ENCODE results near the gene TRAPPC1. TPM values are rescaled to one million over a fixed set of nuclear protein-coding genes. Genes with fewer than 3 reads are reported as not detected.
"Not testable (repeated sequence)": the region's sequence is repeated elsewhere in the genome, so short reads cannot be mapped to it uniquely, and the experiment has no call there.

Gene TRAPPC1
- total RNA-seq, 4 donors from 2014 or later, result 24.1 to 67.5 (median 27.8) TPM

DNA sequence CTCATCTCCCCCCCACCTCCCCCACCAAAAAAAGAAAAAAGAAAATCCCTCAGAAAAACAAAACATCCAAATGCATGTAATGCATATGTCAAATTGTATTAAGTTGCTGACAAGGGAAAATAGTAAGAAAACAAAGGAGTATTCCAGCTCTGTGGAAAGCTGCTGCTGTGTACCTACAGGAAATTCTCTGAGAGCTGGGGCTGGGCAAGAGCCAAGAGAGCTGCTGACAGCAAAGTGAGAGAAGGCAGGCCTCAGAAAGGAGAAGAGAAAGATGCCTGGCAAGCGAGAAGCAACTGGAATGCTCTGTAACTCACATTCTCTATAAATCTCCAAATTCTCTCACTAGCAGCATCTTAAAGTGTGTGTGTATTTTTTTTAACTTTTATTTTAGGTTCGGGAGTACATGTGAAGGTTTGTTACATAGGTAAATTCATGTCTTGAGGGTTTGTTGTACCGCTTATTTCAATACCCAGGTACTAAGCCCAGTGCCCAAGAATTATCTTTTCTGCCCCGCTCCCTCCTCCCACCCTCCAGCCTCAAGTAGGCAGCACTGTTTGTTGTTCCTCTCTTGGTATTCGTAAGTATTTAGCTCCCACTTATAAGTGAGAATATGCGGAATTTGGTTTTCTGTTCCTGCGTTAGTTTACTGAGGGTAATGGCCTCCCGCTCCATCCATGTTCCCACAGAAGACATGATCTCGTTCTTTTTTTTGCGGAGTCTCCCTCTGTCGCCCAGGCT is 24.7 kb upstream of the TRAPPC1 start:
- H3K27ac ChIP-seq, result peak overlapping the region; percentile 72 to 77
- intact Hi-C loops (cut with DNase I; ENCODE audit: low total_unique reads), result no loop called here

DNA sequence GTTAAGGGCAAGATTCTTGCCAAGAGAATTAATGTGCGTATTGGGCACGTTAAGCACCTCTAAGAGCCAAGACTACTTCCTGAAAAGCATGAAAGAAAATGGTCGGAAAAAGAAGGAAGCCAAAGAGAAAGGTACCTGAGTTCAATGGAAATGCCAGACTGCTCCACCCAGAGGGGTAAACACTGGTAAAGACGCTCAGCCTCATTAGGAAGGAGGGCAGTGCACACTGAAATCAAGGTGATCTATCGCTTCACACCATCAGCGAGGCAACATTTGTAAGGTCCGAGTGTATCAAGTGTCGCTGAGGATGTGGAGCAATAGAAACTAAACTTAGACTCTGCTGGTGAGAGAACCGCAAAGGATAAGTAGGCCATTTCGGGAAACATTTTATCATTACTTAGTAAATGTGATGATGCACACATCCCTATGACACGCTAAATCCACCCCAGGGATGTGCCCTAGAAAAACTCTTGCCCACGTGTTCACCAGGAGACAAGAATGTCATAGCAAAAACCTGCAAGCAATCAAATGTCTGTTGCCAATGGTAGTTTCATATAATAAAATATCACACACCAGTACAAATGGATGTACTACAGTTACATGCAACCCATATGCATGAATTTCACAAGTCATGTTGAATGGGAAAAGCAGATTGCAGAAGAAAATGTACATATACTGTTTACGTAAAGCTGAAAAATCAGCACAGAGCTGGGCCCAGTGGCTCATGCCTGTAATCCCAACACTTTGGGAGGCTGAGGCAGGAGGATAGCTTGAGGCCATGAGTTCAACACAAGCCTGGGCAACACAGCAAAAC is 23.9 kb upstream of the TRAPPC1 start:
- TF ChIP-seq, protein P1, sequence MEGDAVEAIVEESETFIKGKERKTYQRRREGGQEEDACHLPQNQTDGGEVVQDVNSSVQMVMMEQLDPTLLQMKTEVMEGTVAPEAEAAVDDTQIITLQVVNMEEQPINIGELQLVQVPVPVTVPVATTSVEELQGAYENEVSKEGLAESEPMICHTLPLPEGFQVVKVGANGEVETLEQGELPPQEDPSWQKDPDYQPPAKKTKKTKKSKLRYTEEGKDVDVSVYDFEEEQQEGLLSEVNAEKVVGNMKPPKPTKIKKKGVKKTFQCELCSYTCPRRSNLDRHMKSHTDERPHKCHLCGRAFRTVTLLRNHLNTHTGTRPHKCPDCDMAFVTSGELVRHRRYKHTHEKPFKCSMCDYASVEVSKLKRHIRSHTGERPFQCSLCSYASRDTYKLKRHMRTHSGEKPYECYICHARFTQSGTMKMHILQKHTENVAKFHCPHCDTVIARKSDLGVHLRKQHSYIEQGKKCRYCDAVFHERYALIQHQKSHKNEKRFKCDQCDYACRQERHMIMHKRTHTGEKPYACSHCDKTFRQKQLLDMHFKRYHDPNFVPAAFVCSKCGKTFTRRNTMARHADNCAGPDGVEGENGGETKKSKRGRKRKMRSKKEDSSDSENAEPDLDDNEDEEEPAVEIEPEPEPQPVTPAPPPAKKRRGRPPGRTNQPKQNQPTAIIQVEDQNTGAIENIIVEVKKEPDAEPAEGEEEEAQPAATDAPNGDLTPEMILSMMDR (IDR thresholded peaks at IDR 0.05), result no peak
- no peak for TF ChIP-seq POLR2A (IDR thresholded peaks at IDR 0.05)
- DNase-seq, result no peak
- no peaks in the 10 kb centered on the region for H3K9me3 ChIP-seq
- H3K27ac ChIP-seq, result peak overlapping the region; percentile 72 to 77
- H3K4me1 ChIP-seq, result no peaks in the 10 kb centered on the region
- intact Hi-C loops (cut with DNase I; ENCODE audit: low total_unique reads), result no loop called here
- H3K4me3 ChIP-seq, result no peak overlapping the region
- no peaks in the 10 kb centered on the region for H3K27me3 ChIP-seq
- H3K36me3 ChIP-seq, result no peaks in the 10 kb centered on the region

More for the DNA sequence above, 24.7 kb upstream of the TRAPPC1 start:
- DNase-seq, result peak; percentile 80 to 89
- H3K4me3 ChIP-seq, result no peak overlapping the region
- H3K36me3 ChIP-seq, result no peaks in the 10 kb centered on the region
- no peaks in the 10 kb centered on the region for H3K4me1 ChIP-seq
- H3K27me3 ChIP-seq, result no peaks in the 10 kb centered on the region
- no peak for TF ChIP-seq POLR2A (IDR thresholded peaks at IDR 0.05)
- TF ChIP-seq, protein P1 (IDR thresholded peaks at IDR 0.05), result no peak
- H3K9me3 ChIP-seq, result no peaks in the 10 kb centered on the region

DNA sequence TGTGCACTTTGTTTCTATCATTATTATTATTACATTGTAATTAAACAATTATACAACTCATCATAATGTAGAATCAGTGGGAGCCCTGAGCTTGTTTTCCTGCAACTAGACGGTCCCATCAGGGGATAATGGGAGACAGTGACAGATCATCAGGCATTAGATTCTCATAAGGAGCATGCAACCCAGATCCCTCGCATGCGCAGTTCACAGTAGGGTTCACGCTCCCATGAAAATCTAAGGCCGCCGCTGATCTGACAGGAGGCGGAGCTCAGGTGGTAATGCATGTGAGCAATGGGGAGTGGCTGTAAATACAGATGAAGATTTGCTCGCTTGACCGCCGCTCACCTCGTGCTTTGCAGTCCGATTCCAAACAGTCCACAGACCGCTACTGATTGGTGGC is 21.5 kb upstream of the TRAPPC1 start:
- H3K9me3 ChIP-seq; H3K27me3 ChIP-seq; H3K4me1 ChIP-seq; H3K27ac ChIP-seq; H3K36me3 ChIP-seq; H3K4me3 ChIP-seq; DNase-seq; intact Hi-C loops (cut with DNase I; ENCODE audit: low total_unique reads): not testable (repeated sequence)

DNA sequence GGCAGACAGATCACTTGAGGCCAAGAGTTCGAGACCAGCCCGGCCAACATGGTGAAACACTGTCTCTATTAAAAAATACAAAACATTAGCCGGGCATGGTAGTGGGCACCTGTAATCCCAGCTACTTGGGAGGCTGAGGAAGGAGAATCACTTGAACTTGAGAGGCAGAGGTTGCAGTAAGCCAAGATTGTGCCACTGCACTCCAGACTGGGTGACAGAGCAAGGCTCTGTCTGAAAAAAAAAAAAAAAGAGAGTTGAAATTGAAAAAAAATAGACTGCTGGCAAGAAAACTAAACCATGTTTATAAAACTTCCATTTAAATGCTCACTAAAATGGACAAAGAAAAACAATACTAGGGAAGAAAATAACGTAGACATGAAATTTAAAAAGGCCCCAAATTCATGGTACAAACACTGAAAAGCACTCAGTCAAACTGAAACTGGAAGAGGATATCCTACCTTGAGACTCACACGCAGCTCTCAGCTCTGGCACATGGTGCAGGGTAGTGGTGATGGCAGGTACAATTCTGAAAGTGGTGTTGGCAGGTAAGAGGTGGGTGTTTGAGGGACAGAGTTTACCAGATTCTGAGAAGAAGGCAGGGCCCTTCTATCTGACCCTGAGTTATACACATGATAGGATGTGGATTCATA is 19.5 kb upstream of the TRAPPC1 start:
- intact Hi-C loops (cut with DNase I; ENCODE audit: low total_unique reads), result no loop called here
- Histone ChIP-seq H3K9me3 (no peaks in the 10 kb centered on the region), H3K27ac (peak overlapping the region; percentile 74), H3K27me3 (no peaks in the 10 kb centered on the region), H3K36me3 (no peaks in the 10 kb centered on the region), H3K4me3 (no peak overlapping the region), H3K4me1 (no peaks in the 10 kb centered on the region)
- no peak for DNase-seq
- no peak for TF ChIP-seq POLR2A (IDR thresholded peaks at IDR 0.05)
- TF ChIP-seq, protein P1 (IDR thresholded peaks at IDR 0.05), result no peak

DNA sequence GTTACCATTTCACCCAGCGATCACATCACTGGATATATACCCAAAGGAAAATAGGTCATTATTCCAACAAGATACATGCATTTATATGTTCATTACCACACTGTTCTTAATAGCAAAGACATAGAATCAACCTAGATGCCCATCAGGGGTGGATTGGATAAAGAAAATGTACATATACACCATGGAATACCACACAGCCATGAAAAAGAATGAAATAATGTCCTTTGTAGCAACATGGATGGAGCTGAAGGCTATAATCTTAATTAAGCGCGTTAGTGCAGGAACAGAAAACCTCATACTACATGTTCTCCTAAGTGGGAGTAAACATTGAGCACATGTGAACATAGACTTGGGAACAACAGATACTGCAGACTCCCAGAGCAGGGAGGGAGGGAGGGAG is 18.8 kb upstream of the TRAPPC1 start:
- H3K27me3 ChIP-seq, result no peaks in the 10 kb centered on the region
- no peaks in the 10 kb centered on the region for H3K4me1 ChIP-seq
- intact Hi-C loops (cut with DNase I; ENCODE audit: low total_unique reads), result no loop called here
- no peaks in the 10 kb centered on the region for H3K9me3 ChIP-seq
- DNase-seq, result no peak
- no peak overlapping the region for H3K4me3 ChIP-seq
- peak overlapping the region in 1 of 2 donors; percentile 74 for H3K27ac ChIP-seq
- no peaks in the 10 kb centered on the region for H3K36me3 ChIP-seq
- no peak for TF ChIP-seq POLR2A (IDR thresholded peaks at IDR 0.05)
- TF ChIP-seq, protein P1 (IDR thresholded peaks at IDR 0.05), result no peak
